ENCODE results near the gene EEF1A1.
"Not testable (repeated sequence)": the region's sequence is repeated elsewhere in the genome, so short reads cannot be mapped to it uniquely, and the experiment has no call there.

EEF1A1 gene

DNA sequence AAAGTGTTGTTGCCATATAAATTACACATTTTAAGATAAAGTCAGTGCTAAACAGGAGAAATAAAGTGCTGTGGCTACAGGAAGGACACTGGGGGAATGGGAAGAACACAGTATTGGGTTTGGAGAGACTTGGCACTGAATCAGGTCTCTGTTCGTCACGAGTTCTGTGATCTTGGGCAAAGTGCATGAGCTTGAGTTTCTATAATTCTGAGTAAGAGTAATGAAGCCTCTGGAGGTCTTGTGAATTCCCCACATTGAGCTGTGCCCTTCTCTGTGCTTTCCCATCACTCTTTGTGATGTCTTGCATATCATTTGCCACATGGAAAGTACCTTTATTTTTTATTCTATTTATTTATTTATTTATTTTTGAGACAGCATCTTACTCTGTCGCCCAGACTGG lies 16.8 kb upstream of the EEF1A1 start:
- DNase-seq (ENCODE audit: low read depth), result no peak

DNA sequence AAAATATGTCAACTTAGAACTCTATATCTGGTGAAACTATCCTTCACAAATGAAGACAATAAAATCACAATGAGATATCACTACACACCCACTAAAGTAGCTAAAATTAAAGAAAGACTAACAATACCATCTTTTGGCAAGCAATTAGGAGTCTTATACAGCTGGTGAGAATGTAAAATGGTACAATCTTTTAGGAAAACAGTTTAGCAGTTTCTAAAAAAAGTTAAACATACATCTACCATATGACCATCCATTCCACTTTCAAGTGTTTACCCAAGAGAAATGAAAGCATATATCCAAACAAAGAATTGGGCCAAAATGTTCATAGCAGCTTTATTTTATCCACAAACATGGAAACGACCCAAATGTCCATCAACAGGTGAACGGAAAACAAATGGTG lies 13.8 kb upstream of the EEF1A1 start:
- no peak for DNase-seq (ENCODE audit: low read depth)

GRCh38 chr6:73532293-73532692 lies 11.5 kb upstream of the EEF1A1 start:
- DNase-seq (ENCODE audit: low read depth), result no peak

DNA sequence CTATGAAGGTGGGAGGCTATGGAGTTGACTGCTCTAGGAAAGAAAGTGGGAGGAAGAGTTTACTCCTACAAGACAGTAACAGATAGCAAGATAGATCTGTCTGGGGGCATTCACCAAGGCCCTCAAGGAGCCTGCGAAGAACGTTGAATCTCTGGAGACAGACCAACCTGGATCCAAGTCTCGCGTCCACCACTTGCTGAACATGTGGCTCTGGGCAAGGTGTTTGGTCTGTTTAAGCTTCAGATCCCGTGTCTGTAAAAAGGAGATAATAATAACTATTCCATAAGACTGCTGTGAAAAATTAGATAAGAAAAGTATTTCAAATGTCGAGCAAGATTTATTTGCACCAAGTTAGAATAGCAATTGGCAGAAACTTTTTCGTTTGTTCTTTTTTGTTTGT lies 8.1 kb upstream of the EEF1A1 start:
- DNase-seq (ENCODE audit: low read depth), result no peak

- DNase-seq (ENCODE audit: low read depth), result no peak
Observed at GRCh38 chr6:73525546-73526330, 4.9 kb upstream of the EEF1A1 start.

DNA sequence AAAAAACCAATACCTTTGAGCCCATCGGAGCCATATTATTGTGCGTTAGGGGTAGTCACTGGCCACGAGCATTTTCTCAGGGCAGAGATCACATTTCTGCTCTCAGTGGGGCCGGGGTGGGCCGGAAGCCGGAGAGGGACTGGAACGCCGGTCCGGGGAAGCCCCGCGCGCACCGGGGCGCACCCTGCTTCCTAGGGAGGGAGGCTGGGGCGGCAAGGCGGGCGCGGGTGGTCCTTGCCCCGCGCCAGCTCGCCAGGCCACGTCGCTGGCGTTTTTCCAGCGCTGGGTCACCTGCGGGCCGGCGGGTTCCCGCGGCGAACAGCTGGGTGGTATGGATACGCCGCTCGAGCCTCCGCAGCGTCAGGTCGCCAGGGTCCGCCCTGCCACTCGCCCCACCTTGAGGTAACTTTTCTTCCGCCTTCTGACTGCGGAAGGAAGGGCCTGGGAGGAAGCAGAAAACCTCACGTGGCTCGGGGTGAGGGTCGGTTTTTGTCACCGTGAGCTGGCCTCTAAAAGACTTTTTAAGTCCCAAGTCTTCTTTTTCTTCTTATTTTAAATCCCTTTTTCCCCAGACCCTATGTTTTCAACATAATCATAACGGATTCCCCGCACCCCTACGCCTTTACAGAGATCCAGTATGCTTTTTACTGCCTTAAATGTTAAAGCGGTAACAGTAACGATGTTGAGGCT lies 2.7 kb upstream of the EEF1A1 start:
- DNase-seq (ENCODE audit: low read depth), result peak; percentile 46

DNA sequence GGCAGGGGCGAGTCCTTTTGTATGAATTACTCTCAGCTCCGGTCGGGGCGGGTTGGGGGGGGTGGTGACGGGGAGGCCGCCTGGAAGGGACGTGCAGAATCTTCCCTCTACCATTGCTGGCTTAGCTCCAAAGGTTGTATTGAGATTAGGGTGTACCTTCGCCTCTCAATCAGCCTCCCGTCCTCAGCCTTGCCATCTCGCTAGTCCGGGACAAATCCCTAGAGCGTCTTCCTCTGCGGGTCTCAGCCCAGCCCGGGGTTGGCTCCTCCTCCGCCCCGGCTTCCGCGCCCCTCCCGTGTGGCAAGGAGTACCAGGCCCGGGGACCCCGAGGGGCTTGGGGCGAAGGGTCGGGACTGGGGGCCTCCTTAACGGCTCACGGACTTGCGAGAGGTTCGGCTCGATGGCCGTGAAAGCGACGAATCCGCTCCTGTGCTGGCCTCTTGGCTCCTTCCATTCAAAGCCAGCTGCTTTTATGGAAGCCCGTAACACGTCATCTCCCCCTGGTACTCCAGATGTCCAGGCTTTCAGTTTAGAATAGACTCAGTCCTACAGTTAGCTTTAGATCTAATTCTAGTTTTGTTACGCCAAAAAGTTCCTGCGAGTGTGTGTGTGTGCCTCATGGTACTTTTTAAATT lies 636 bp upstream of the EEF1A1 start:
- no peak for DNase-seq (ENCODE audit: low read depth)

GRCh38 chr6:73519926-73520687 lies 725 bp downstream of the EEF1A1 start:
- peak; percentile 53 for DNase-seq (ENCODE audit: low read depth)

- not testable (repeated sequence) for DNase-seq (ENCODE audit: low read depth)
Observed at GRCh38 chr6:73518982-73519881, 1.6 kb downstream of the EEF1A1 start.

GRCh38 chr6:73518100-73518981 lies 2.5 kb downstream of the EEF1A1 start:
- not testable (repeated sequence) for DNase-seq (ENCODE audit: low read depth)

- DNase-seq (ENCODE audit: low read depth), result no peak
Observed at GRCh38 chr6:73516514-73517489, 4.0 kb downstream of the EEF1A1 start.

GRCh38 chr6:73515204-73515655 lies 5.6 kb downstream of the EEF1A1 start:
- DNase-seq (ENCODE audit: low read depth), result no peak

DNA sequence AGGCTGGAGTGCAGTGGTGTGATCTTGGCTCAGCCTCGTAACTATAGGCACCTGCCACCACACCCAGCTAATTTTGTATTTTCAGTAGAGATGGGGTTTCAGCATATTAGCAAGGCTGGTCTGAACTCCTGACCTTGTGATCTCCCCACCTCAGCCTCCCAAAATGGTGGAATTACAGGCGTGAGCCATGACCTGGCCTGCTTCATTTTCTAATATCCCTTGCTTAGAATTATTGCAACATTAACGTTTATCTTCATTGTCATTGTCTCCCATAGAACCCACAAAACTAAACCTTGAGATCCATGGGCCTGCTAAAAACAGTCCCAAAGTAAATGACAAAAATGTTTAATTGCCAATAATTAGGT lies 6.1 kb downstream of the EEF1A1 start:
- no peak for DNase-seq (ENCODE audit: low read depth)

- DNase-seq (ENCODE audit: low read depth), result no peak
Observed at GRCh38 chr6:73513496-73513854, 7.4 kb downstream of the EEF1A1 start.

DNA sequence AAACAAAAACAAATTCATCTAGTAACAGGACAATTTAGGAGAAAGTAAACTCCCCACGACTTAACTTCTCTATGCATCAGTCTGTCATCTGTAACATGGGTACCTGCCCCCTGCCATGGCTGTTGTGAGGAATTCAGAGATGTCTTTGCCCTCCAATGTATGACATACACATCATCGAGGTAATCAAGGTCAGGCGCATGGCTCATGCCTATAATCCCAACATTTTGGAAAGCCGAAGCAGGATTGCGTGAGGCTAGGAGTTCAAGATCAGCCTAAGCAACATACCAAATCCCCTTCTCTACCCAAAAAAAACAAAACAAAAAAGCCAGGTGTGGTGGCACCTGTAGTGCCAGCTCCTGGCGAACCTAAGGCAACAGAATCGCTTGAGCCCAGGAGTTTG lies 9.0 kb downstream of the EEF1A1 start:
- no peak for DNase-seq (ENCODE audit: low read depth)

GRCh38 chr6:73509851-73510250 lies 11.0 kb downstream of the EEF1A1 start:
- DNase-seq (ENCODE audit: low read depth), result no peak

GRCh38 chr6:73508776-73509175 lies 12.1 kb downstream of the EEF1A1 start:
- DNase-seq (ENCODE audit: low read depth), result no peak

DNA sequence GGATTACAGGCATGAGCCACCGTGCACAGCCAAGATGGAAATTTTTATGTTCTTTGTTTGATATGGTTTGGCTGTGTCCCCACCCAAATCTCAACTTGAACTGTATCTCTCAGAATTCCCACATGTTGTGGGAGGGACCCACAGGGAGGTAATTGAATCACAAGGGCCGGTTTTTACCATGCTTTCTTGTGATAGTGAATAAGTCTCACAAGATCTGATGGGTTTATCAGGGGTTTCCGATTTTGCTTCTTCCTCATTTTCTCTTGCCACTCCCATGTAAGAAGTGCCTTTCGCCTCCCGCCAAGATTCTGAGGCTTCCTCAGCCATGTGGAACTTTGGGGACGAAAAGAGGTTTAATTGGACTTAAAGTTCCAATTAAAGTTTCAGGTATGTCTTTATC lies 14.6 kb downstream of the EEF1A1 start:
- DNase-seq (ENCODE audit: low read depth), result no peak

- DNase-seq (ENCODE audit: low read depth), result not testable (repeated sequence)
Observed at GRCh38 chr6:73505705-73506104, 15.1 kb downstream of the EEF1A1 start.

All from stimulated activated CD8-positive, alpha-beta memory T cell treated with anti-CD3 and anti-CD28 coated beads, Interleukin-15, amount 100 ng/mL, for 1 hour (primary cell).